HCT116 (cell line): ENCODE data around the gene YIF1B.

Source experiments
- CTCF ChIP-seq, 3 experiments: fragments of 200-600 bp in 1 of 3; sonication (generic) in 1 of 3; IDR thresholded peaks in 2 of 3; conservative IDR thresholded peaks in 1 of 3; 2 replicates each; pipeline ENCODE4 v1.5.1; 2012 to 2017; ENCODE audit warnings: low read depth in 2 of 3, low read length in 2 of 3, antibody characterized with exemption in 1 of 3, borderline replicate concordance in 1 of 3, control low read depth in 1 of 3, mild to moderate bottlenecking in 1 of 3, mixed read lengths in 1 of 3, mixed run types in 1 of 3, moderate library complexity in 1 of 3; ENCODE audit not compliant: insufficient read depth in 1 of 3
- EZH2 ChIP-seq: fragments of 200-600 bp; sonication (generic); IDR thresholded peaks from 2 replicates; pipeline ENCODE4 v1.6.1; 2017; ENCODE audit warnings: antibody characterized with exemption, mixed run types
- POLR2A ChIP-seq: IDR thresholded peaks from 2 replicates; pipeline ENCODE4 v1.7.0; 2011; ENCODE audit warnings: borderline replicate concordance; ENCODE audit not compliant: insufficient read depth, insufficient read length; ENCODE audit errors: extremely low read depth
- POLR2AphosphoS5 ChIP-seq: IDR thresholded peaks from 2 replicates; pipeline ENCODE4 v1.6.1; 2011; ENCODE audit warnings: mild to moderate bottlenecking, low read depth, low read length, moderate library complexity
- SP1 ChIP-seq: IDR thresholded peaks from 2 replicates; pipeline ENCODE4 v1.6.1; 2012; ENCODE audit warnings: low read depth
- YY1 ChIP-seq: IDR thresholded peaks from 2 replicates; pipeline ENCODE4 v1.6.1; 2011; ENCODE audit warnings: low read length, low read depth, moderate library complexity, mild to moderate bottlenecking; ENCODE audit not compliant: insufficient replicate concordance; ENCODE audit errors: extremely low read depth
- ZBTB33 ChIP-seq: IDR thresholded peaks from 2 replicates; pipeline ENCODE4 v1.6.1; 2011; ENCODE audit warnings: mild to moderate bottlenecking, low read length, moderate library complexity; ENCODE audit not compliant: insufficient replicate concordance; ENCODE audit errors: extremely low read depth
- ZFX ChIP-seq: fragments of 450-650 bp; IDR thresholded peaks from 2 replicates; pipeline ENCODE4 v1.6.1; 2017
- ZNF274 ChIP-seq: fragments of 200-500 bp; sonication (Bioruptor generic); IDR thresholded peaks from 2 replicates; pipeline ENCODE4 v1.6.1; 2014; ENCODE audit warnings: mild to moderate bottlenecking, low read depth, low read length, inconsistent platforms

GRCh38 chr19:38316477-38317067, 825 bp upstream of the YIF1B start:
- TF ChIP-seq CTCF (IDR thresholded peaks at IDR 0.05 in 2 of 3, conservative IDR thresholded peaks at IDR 0.05 in 1 of 3; ENCODE audit: borderline replicate concordance in 1 of 3, insufficient read depth in 1 of 3, low read depth in 2 of 3, low read length in 2 of 3), result no peak
- TF ChIP-seq POLR2A, result no peak
- no peak for TF ChIP-seq ZNF274
- no peak for TF ChIP-seq YY1
- TF ChIP-seq ZBTB33, result no peak
- TF ChIP-seq SP1, result no peak
- no peak for TF ChIP-seq ZFX
- TF ChIP-seq EZH2, result no peak
- TF ChIP-seq POLR2AphosphoS5, result no peak
